ENCODE data around the gene LCE4A. TPM values are rescaled to one million over a fixed set of nuclear protein-coding genes. Genes with fewer than 3 reads are reported as not detected.
"Not testable (repeated sequence)": the region's sequence is repeated elsewhere in the genome, so short reads cannot be mapped to it uniquely, and the experiment has no call there.

The LCE4A gene
- total RNA-seq: not detected

- intact Hi-C loops (cut with micrococcal nuclease): no loop called here
- no peaks in the 10 kb centered on the region for H3K36me3 Mint-ChIP-seq (ENCODE audit: low read depth)
- CTCF ChIA-PET: no interaction called here
- H3K27ac Mint-ChIP-seq: no peak within 1 kb of the TSS
- H3K9me3 Mint-ChIP-seq: peaks cover 7% of the 10 kb centered on the region
- no peak for DNase-seq
- no peaks in the 10 kb centered on the region for H3K4me1 Mint-ChIP-seq (ENCODE audit: low read depth)
- peaks cover 21% of the 10 kb centered on the region for H3K27me3 Mint-ChIP-seq (ENCODE audit: low read depth)
- H3K4me3 Mint-ChIP-seq: no peak within 1 kb of the TSS
Observed at GRCh38 chr1:152707860-152708259, at the start of gene LCE4A. Gene LCE4A (plus strand): TSS chr1:152708160. CDS start chr1:152709076, 916 bp downstream.

GRCh38 chr1:152658649-152659048, 49.3 kb upstream of the LCE4A start:
- intact Hi-C loops (cut with micrococcal nuclease): loop anchor here (10.0 kb wide), 1 partner anchor 536 kb away; no protein-coding TSS in a partner anchor
- H3K27ac Mint-ChIP-seq: no peak overlapping the region
- H3K9me3 Mint-ChIP-seq: no peaks in the 10 kb centered on the region
- CTCF ChIA-PET: interaction anchor here (1.2 kb wide), 1 partner anchor 9 kb away, joined by 3 read pairs; no protein-coding TSS in a partner anchor
- peaks cover 3% of the 10 kb centered on the region for H3K4me1 Mint-ChIP-seq (ENCODE audit: low read depth)
- no peak overlapping the region for H3K4me3 Mint-ChIP-seq
- H3K27me3 Mint-ChIP-seq (ENCODE audit: low read depth): peaks cover 6% of the 10 kb centered on the region
- no peak for DNase-seq
- no peaks in the 10 kb centered on the region for H3K36me3 Mint-ChIP-seq (ENCODE audit: low read depth)

GRCh38 chr1:152663098-152663497, 44.9 kb upstream of the LCE4A start, which contains the start of gene LCE2D:
Gene LCE2D (plus strand): TSS chr1:152663380. CDS start chr1:152664106, 726 bp downstream.
- no peak for DNase-seq
- intact Hi-C loops (cut with micrococcal nuclease): no loop called here
- H3K4me3 Mint-ChIP-seq: no peak within 1 kb of the TSS
- CTCF ChIA-PET: interaction anchor here (1.0 to 1.1 kb wide), 2 partner anchors 8 to 10 kb away, joined by 3 to 4 read pairs; no protein-coding TSS in a partner anchor
- no peaks in the 10 kb centered on the region for H3K4me1 Mint-ChIP-seq (ENCODE audit: low read depth)
- H3K36me3 Mint-ChIP-seq (ENCODE audit: low read depth): no peaks in the 10 kb centered on the region
- H3K27ac Mint-ChIP-seq: no peak within 1 kb of the TSS
- peaks cover 10% of the 10 kb centered on the region for H3K27me3 Mint-ChIP-seq (ENCODE audit: low read depth)
- no peaks in the 10 kb centered on the region for H3K9me3 Mint-ChIP-seq

GRCh38 chr1:152666171-152666570, 41.8 kb upstream of the LCE4A start:
- H3K4me1 Mint-ChIP-seq (ENCODE audit: low read depth); intact Hi-C loops (cut with micrococcal nuclease); H3K27me3 Mint-ChIP-seq (ENCODE audit: low read depth); H3K27ac Mint-ChIP-seq; H3K9me3 Mint-ChIP-seq; DNase-seq; H3K4me3 Mint-ChIP-seq; H3K36me3 Mint-ChIP-seq (ENCODE audit: low read depth); CTCF ChIA-PET: not testable (repeated sequence)

GRCh38 chr1:152667648-152668047, 40.3 kb upstream of the LCE4A start:
- DNase-seq: no peak
- Mint-ChIP-seq H3K9me3 (no peaks in the 10 kb centered on the region), H3K27ac (no peak overlapping the region), H3K4me3 (no peak overlapping the region), H3K36me3 (ENCODE audit: low read depth) (no peaks in the 10 kb centered on the region), H3K27me3 (ENCODE audit: low read depth) (peaks cover 9% of the 10 kb centered on the region), H3K4me1 (ENCODE audit: low read depth) (no peaks in the 10 kb centered on the region)
- intact Hi-C loops (cut with micrococcal nuclease): no loop called here
- CTCF ChIA-PET: no interaction called here

- CTCF ChIA-PET: no interaction called here
- H3K27me3 Mint-ChIP-seq (ENCODE audit: low read depth): peaks cover 7% of the 10 kb centered on the region
- H3K4me3 Mint-ChIP-seq: no peak overlapping the region
- no peak overlapping the region for H3K27ac Mint-ChIP-seq
- H3K9me3 Mint-ChIP-seq: no peaks in the 10 kb centered on the region
- no peaks in the 10 kb centered on the region for H3K4me1 Mint-ChIP-seq (ENCODE audit: low read depth)
- intact Hi-C loops (cut with micrococcal nuclease): no loop called here
- no peaks in the 10 kb centered on the region for H3K36me3 Mint-ChIP-seq (ENCODE audit: low read depth)
- no peak for DNase-seq
Observed at GRCh38 chr1:152673016-152673415, 34.9 kb upstream of the LCE4A start.

GRCh38 chr1:152674983-152675382, 33.0 kb upstream of the LCE4A start, which contains the start of gene LCE2C:
Gene LCE2C (plus strand): TSS chr1:152675279. CDS start chr1:152676016, 737 bp downstream.
- H3K9me3 Mint-ChIP-seq; intact Hi-C loops (cut with micrococcal nuclease); H3K4me1 Mint-ChIP-seq (ENCODE audit: low read depth); DNase-seq; H3K27ac Mint-ChIP-seq; H3K36me3 Mint-ChIP-seq (ENCODE audit: low read depth); H3K4me3 Mint-ChIP-seq; CTCF ChIA-PET: not testable (repeated sequence)
- H3K27me3 Mint-ChIP-seq (ENCODE audit: low read depth): peaks cover 19% of the 10 kb centered on the region

- Mint-ChIP-seq H3K36me3 (ENCODE audit: low read depth) (no peaks in the 10 kb centered on the region), H3K27me3 (ENCODE audit: low read depth) (peaks cover 26% of the 10 kb centered on the region), H3K27ac (no peak overlapping the region), H3K4me3 (no peak overlapping the region), H3K9me3 (no peaks in the 10 kb centered on the region), H3K4me1 (ENCODE audit: low read depth) (no peaks in the 10 kb centered on the region)
- CTCF ChIA-PET: no interaction called here
- intact Hi-C loops (cut with micrococcal nuclease): no loop called here
- DNase-seq: no peak
Observed at GRCh38 chr1:152679459-152679858, 28.5 kb upstream of the LCE4A start.

GRCh38 chr1:152681616-152682015, 26.3 kb upstream of the LCE4A start:
- CTCF ChIA-PET: no interaction called here

GRCh38 chr1:152683846-152684245, 24.1 kb upstream of the LCE4A start:
- Mint-ChIP-seq H3K27ac (no peak overlapping the region), H3K4me1 (ENCODE audit: low read depth) (no peaks in the 10 kb centered on the region), H3K4me3 (no peak overlapping the region), H3K9me3 (no peaks in the 10 kb centered on the region), H3K27me3 (ENCODE audit: low read depth) (peaks cover 22% of the 10 kb centered on the region), H3K36me3 (ENCODE audit: low read depth) (no peaks in the 10 kb centered on the region)
- no peak for DNase-seq
- intact Hi-C loops (cut with micrococcal nuclease): no loop called here
- CTCF ChIA-PET: no interaction called here

More at GRCh38 chr1:152681616-152682015, 26.3 kb upstream of the LCE4A start:
- Mint-ChIP-seq H3K9me3 (no peaks in the 10 kb centered on the region), H3K4me3 (no peak overlapping the region), H3K27ac (no peak overlapping the region), H3K4me1 (ENCODE audit: low read depth) (no peaks in the 10 kb centered on the region), H3K27me3 (ENCODE audit: low read depth) (peaks cover 19% of the 10 kb centered on the region), H3K36me3 (ENCODE audit: low read depth) (no peaks in the 10 kb centered on the region)
- no peak for DNase-seq
- intact Hi-C loops (cut with micrococcal nuclease): no loop called here

GRCh38 chr1:152685823-152686222, 22.1 kb upstream of the LCE4A start, which contains the start of gene LCE2B:
Gene LCE2B (plus strand): TSS chr1:152686123. CDS start chr1:152686844, 721 bp downstream.
- H3K9me3 Mint-ChIP-seq; H3K36me3 Mint-ChIP-seq (ENCODE audit: low read depth); intact Hi-C loops (cut with micrococcal nuclease); H3K27ac Mint-ChIP-seq; H3K4me1 Mint-ChIP-seq (ENCODE audit: low read depth); DNase-seq; H3K4me3 Mint-ChIP-seq: not testable (repeated sequence)
- H3K27me3 Mint-ChIP-seq (ENCODE audit: low read depth): peaks cover 30% of the 10 kb centered on the region
- CTCF ChIA-PET: interaction anchor here (0.7 kb wide), 1 partner anchor 189 kb away, joined by 3 read pairs; no protein-coding TSS in a partner anchor

- Mint-ChIP-seq H3K27ac (no peak within 1 kb of the TSS), H3K9me3 (peaks cover 1% of the 10 kb centered on the region), H3K27me3 (ENCODE audit: low read depth) (peaks cover 6% of the 10 kb centered on the region), H3K4me1 (ENCODE audit: low read depth) (no peaks in the 10 kb centered on the region), H3K4me3 (no peak within 1 kb of the TSS), H3K36me3 (ENCODE audit: low read depth) (no peaks in the 10 kb centered on the region)
- DNase-seq: no peak
- intact Hi-C loops (cut with micrococcal nuclease): no loop called here
- CTCF ChIA-PET: interaction anchor here (1.4 kb wide), 1 partner anchor 44 kb away, joined by 6 read pairs; no protein-coding TSS in a partner anchor
Observed at GRCh38 chr1:152697701-152698600, 10.0 kb upstream of the LCE4A start, which contains the start of gene LCE2A. Gene LCE2A (plus strand): TSS chr1:152698345. CDS start chr1:152698902, 557 bp downstream.

All from activated naive CD4-positive, alpha-beta T cell treated with anti-CD3 and anti-CD28 coated beads for 36 hours (primary cell).